ENCODE data around the gene GSTT2. TPM values are rescaled to one million over a fixed set of nuclear protein-coding genes. Genes with fewer than 3 reads are reported as not detected.

GSTT2 gene
- total RNA-seq, 1 donor from 2014 or later: 0.41 TPM

DNA sequence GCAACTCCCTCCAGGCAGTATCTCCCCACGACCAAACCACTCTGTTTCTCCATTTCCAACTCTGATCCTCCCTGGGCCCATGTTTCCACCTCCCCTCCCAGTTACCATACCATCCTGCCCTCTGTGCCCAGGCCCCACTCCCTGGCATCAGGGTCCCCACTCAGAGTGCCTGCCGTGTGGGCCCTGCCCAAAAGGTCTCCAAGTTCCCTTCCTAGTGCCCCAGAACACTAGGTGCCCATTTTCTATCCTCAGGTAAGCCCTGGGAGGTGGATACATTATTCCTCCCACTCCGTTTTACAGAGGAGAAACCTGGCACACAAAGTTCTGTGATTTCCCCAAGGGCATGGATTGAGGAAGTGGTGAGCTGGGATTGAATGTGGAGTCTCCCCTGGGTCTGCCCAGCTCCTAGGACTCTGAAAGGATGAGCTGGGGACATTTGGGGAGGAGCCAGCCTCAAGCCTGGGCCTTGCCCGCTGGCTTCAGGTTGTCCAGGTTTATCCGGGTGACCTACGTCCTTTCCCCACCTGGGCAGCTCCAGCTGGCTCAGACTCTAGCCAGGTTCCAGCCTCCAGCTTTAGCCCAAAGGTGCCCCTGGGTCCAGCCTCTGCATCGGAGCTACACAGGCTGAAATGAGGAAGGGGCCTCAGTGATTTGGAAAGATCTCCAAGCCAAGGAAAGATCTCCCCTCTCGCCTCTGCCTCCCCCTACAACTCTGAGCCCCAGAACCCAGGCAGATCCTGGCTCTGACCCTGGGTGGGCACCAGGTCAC is 27.5 kb downstream of the GSTT2 start:
- no peak for DNase-seq (ENCODE audit: low spot score in 2 of 2)
- no peak for FAIRE-seq

DNA sequence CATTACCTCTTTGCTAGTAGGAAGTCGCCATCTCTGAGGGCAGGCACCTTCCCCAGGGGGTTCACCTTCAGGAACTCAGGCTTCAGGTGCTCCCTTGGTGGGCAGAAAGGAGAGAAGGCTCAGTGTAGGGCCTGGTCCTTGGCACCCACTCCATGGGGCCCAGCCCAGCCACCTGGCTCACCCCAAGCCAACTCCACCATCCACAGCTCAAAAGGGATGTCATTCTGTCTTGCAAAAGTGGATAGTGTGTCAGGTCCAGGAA is 28.0 kb downstream of the GSTT2 start:
- DNase-seq (ENCODE audit: low spot score in 2 of 2) (no peak), FAIRE-seq (no peak)

DNA sequence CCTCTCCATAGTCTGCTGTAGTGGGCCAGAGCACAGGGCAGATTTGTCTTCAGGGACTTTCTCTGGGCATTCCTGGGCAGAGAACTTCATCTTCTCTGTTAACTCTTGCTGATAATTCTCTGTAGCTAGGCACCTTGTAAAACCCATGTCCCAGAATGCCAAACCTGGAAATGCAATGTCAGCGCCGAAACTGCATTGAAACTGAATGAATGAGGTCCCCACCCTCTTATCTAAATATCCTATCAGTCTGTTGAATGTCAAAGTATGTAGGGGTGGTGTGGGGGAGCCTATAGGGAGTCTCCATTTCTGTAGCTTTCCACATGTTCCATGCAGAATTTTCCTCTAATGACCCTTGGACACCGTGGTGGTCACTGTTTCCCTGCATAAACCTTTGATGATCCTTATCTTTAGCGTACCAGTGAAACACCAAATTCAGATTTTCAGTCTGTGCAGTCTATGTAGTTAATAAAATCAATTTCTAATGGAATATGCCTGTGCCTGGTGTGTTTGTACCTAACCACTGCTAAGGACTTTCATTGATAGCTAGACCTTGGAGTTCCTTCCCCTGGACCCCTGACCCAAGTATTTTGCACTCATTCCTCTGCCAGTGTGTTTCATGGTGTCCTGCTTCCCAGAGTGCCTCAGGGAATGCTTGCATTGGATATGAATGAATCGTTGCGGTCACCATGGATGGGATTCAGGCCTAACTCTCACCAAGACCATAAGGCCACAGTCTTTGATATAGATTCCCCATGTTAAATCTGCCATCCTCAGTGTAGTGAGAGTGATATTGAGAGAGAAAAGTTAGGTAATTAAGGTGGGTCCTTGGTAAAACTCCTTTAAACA is 28.7 kb downstream of the GSTT2 start:
- FAIRE-seq: no peak
- DNase-seq (ENCODE audit: low spot score in 2 of 2): no peak

DNA sequence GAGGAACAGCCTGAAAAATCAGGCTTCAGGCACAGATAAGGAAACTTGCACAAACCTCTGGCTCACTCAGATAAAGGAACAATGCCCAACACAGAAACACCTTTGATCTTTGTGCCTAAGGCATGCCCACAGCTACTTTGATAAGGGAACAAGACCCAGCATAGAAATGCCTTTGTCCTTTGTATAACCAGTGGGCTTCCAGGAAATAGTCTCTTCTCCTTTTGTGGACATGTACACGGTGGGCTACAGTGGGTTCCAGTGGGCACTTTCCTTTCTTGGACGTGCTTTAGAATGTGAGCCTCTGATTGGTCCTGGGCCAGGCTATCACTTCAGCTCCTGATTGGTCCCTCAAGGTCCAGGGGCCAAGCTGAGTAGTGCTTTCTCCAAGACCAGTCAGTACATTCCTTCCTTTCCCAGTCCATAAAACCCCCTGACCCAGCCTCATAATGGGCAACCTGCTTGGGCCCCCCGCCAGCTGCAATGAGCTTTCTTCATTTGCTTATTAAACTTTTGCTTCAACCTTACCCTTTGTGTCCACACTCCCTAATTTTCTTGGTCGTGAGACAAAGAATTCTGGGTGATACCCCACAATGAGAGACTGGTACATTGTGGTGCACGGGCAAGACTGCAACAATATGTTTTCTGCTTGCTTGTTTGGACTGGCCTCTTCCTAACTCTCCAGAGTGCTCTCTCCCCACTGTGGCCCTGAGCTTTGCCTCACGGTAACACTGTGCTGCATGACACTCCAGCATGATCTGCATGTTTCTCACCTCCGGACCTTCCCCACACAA is 29.5 kb downstream of the GSTT2 start:
- no peak for DNase-seq (ENCODE audit: low spot score in 2 of 2)
- no peak for FAIRE-seq

DNA sequence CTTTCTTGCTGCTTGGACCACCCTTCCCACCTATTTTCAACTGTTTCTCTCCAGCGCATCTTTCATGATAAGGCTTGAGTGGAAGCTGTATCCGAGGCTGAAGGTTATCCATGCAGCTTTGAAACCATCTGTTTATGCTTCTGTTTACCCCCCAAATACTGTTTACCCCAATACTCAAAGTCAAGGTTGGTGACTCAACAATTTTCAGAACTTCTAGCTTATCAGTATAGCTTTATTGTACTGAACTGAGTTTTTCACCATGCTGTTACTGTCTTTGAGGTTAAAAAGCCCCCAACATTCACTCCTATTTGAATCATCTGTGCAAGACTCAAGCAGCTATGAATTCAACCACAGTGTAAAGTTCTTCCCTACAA is 30.1 kb downstream of the GSTT2 start:
- no peak for FAIRE-seq
- DNase-seq (ENCODE audit: low spot score in 2 of 2): no peak

DNA sequence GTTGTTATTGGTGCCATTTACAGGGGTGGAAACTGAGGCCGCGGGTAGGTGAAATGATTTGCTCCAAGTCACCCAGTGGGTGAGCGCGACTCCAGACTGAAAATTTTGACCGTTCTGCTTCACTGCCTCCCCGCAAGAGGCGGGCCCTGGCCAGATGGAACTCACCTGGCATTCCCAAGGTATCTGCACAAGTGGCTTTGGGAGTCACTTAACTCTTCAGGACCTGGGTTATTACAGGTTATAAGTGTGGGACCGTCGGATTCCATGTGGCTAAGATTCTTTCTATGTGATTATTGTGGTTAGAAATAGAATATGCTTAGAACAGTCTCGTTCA is 31.8 kb downstream of the GSTT2 start:
- DNase-seq (ENCODE audit: low spot score in 2 of 2) (peak in 1 of 2 donors; percentile 16), FAIRE-seq (no peak)

DNA sequence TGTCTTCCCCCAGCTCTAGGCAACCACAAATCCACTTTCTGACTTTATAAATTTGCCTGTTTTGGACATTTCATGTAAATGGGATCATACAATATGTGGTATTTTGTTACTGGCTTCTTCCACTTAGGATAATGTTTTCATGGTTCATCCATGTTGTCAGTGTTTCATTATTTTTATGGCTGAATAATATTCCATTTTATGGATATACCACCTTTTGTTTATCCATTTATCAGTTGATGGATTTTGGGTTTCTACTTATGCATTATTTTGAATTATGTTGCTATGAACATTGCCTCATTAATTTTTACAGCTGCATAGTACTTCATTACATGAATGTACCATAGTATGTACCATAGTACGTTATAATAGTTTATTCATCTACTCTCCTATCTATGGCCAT is 36.2 kb downstream of the GSTT2 start:
- no peak for DNase-seq (ENCODE audit: low spot score in 2 of 2)
- no peak for FAIRE-seq

DNA sequence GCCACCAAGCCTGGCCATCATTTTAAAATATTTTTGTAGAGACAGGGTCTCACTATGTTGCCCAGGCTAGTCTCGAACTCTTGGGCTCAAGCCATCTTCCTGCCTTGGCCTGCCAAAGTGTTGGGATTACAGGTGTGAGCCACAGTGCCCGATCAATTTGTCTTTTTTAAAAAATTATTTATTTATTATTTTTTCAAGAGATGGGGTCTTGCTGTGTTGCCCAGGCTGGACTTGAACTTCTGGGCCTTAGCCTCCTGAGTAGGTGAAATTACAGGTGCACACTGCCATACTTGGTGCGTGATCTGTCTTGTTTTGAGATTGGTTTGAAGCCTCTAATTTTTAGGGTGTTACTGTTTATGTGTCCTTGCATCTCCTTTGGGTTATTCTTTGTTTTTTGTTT is 41.4 kb downstream of the GSTT2 start:
- DNase-seq (ENCODE audit: low spot score in 2 of 2) (no peak), FAIRE-seq (no peak)

DNA sequence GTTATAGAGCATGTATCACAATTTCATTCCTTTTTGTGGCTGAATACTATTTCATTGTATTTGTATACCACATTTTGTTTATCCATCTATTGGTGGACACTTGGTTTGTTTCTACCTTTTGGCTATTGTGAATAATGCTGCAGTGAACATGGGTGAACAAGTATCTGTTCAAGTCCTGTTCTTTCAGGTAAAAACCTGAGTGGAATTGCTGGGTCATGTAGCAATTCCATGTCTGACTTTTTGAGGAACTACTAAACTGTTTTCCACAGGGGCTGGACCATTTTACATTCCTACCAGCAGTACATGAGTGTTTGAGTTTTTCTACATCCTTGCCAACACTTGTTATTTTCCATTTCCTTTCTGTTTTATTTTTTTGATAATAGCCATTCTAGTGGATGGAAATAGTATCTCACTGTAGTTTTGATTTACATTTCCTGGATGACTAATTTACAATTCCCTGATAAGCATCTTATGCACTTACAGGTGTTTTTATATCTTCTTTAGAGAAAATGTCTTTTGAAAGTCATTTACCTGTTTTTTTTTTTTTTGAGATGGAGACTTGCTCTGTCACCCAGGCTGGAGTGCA is 43.4 kb downstream of the GSTT2 start:
- DNase-seq (ENCODE audit: low spot score in 2 of 2) (no peak), FAIRE-seq (no peak)

DNA sequence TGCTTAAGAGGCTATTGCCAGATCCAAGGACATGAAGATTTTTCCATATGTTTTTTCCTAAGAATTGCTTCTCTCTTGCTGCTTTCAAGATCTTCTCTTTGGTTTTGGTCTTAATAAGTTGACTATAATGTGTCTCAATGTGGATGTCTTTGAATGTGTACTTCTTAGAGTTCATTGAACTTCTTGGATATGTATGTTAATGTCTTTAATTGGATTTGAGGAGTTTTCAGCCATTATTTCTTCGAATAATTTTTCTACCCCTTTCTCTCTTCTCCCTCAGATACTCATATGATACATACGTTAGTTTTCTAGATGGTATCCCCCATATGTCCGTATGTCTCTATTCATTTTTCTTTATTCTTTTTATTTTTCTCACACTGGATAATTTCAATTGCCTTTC is 44.4 kb downstream of the GSTT2 start:
- no peak for DNase-seq (ENCODE audit: low spot score in 2 of 2)
- FAIRE-seq: no peak

DNA sequence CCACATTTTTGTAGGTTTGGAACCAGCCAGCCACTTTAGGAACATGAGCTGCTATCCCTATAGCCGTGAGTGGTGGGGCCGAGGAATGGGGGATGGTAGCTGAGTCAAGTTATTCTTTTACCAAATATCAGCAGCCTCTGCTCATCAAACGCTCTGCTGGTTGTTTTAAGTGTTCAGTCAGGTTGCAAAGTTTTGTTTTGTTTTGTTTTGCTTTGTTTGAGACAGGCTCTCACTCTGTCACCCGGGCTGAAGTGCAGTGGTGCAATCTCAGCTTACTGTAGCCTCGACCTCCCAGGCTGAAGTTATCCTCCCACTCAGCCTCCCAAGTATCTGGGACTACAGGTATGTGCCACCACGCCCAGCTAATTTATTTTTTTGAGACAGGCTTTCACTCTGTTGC is 45.5 kb downstream of the GSTT2 start:
- no peak for DNase-seq (ENCODE audit: low spot score in 2 of 2)

DNA sequence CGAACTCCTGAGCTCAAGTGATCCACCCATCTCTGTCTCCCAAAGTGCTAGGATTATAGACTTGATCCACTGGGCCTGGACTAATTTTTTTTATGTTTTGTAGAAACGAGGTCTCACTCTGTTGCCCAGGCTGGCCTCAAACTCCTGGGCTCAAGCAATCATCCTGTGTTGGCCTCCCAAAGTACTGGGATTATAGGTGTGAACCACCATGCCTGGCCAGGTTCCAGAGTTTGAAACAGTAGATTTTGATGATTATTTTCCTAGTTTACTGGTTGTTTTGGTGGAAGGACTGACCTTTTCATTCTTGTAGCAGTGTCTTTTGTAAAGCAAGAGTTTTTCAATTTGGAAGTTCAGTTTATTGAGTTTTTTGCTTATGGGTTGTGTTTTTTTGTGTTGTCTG is 46.1 kb downstream of the GSTT2 start:
- FAIRE-seq (no peak), DNase-seq (ENCODE audit: low spot score in 2 of 2) (no peak)

More for the DNA sequence above, 45.5 kb downstream of the GSTT2 start:
- FAIRE-seq: no peak

DNA sequence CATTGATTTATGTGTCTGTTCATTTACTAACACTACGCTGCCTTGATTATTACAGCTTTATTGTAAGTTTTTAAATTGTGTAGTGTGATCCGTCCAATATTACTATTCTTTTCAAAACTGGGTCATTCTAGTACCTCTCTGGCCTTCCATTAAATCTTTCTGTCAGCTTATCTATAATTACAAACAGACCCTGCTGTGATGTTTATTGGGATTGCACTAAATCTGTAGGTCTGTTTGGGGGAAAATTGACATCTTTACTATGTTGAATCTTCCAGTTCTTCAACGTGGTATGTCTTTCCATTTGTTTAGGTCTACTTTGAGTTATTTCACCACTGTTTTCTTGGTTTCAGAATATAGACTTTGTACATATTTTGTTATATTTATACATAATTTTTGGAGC is 46.8 kb downstream of the GSTT2 start:
- no peak for FAIRE-seq
- DNase-seq (ENCODE audit: low spot score in 2 of 2): no peak

DNA sequence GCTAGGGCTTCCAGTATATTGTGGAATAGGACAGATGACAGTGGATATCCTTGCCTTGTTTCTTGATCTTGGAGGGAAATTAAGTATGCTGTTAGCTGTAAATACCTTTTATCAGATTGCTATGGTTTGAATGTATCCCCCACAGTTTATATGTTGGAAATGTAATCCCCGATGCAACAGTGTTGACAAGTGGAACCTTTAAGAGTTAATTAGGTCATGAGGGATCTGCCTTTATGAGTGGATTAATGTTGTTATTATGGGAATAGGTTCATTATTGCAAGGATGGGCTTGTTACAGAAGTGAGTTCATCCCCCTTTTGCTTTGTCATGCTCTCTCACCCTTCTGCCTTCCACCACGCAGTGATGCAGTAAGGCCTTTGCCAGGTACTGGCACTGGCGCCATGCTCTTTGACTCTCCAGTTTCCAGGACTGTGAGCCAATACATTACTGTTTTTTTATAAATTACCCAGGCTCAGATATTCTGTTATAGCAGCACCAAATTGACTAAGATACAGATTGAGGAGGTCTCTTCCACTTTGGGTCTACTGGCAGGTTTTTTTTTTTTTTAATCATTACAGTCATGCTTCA is 47.5 kb downstream of the GSTT2 start:
- DNase-seq (ENCODE audit: low spot score in 2 of 2): no peak
- no peak for FAIRE-seq

DNA sequence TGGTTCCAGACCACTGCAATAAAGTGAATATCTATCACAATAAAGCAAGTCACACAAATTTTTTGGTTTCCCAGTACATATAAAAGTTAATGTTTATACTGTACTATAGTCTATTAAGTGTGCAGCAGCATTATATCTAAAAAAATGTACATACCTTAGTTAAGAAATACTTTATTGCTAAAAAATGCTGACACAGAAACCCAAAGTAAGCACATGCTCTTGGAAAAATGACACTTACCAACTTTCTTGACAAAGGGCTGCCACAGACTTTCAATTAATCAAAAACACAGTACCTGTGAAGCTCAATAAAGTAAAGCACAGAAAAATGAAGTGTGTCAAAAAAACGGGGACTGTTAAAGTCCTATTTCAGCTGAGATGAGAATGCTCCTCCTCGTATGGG is 48.1 kb downstream of the GSTT2 start:
- DNase-seq (ENCODE audit: low spot score in 2 of 2) (no peak), FAIRE-seq (no peak)

DNA sequence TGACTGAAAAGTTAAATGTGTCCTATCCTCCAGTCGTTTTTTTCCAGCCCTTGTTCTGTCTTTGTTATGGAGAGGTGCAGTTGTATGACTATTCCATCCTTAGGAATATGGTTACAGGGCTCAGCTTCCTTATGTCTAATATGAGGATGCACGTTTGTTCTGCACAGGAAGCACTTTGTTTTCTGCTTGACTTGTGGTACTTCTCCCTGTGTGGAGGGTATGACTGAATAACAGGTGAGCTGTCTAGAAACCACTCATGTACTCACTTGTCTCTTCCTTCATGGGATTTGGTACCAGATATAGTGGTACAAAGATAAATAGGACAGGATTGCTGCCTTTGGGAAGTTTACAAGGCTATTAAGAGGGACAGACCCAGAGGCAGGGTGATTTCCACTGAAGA is 48.6 kb downstream of the GSTT2 start:
- FAIRE-seq (no peak), DNase-seq (ENCODE audit: low spot score in 2 of 2) (no peak)

DNA sequence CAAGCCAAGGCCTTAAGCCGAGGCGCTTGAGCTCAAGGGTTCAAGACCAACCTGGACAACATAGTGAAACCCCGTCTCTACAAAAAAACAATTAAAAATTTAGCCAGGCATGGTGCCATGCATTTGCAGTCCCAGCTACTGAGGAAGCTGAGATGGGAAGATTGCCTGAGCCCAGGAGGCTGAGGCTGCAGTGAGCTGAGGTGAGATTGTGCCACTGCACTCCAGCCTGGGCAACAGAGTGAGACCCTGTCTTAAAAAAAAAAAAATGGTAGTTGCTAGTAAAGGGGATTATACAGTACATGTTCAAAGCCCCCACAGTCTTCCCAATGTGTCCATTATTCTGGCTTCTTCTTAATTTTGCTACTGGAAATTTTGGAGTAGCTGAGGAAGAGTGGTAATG is 49.4 kb downstream of the GSTT2 start:
- DNase-seq (ENCODE audit: low spot score in 2 of 2): no peak
- FAIRE-seq: no peak

DNA sequence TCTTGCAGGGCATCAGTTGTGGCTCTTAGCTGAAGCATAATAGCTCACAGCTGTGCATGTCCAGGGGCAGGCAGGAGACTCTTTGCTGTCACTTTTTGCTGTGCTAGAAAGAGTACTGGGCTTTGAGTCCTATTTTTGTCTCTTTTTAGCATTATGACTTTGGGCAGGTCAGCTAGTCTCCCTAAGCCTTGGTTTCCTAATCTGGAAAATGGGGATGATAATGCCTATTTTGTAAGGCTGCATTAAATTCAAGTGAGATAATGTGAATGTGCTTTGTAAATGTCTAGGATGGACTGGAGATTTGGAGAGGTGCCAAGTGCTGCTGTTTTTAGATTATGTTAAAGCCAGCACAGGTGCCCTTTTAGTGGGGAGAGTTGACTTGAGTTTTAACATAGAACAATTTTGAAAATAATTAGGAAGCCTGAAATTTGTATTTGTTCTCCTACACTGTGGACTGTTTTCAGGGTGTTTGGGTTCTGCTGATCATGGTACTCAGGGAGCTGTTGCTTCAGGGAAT is 50.3 kb downstream of the GSTT2 start:
- DNase-seq (ENCODE audit: low spot score in 2 of 2) (no peak), FAIRE-seq (no peak)

Measured in frontal cortex (tissue), 4 donors.